Measurements from ENCODE around the gene RFESD. TPM values are rescaled to one million over a fixed set of nuclear protein-coding genes. Genes with fewer than 3 reads are reported as not detected.

RFESD gene
- total and polyA plus RNA-seq, 2 of the 4 experiments (the other 2 are of a cell fraction): 1.5 to 2.7 TPM

GRCh38 chr5:95631991-95632675 lies 14.4 kb upstream of the RFESD start:
- ChIA-PET CTCF (no interaction called here), POLR2A (ENCODE audit: unreplicated experiment) (no interaction called here)
- TF ChIP-seq MAFK (IDR thresholded peaks at IDR 0.05; ENCODE audit: low read depth, low read length): no peak
- no peak for TF ChIP-seq POLR2A (IDR thresholded peaks at IDR 0.05; ENCODE audit: low read depth, low read length)
- no peak for TF ChIP-seq CEBPB (IDR thresholded peaks at IDR 0.05; ENCODE audit: low read depth, low read length)
- TF ChIP-seq USF2 (IDR thresholded peaks at IDR 0.05; ENCODE audit: low read depth, low read length): no peak
- TF ChIP-seq MAZ (IDR thresholded peaks at IDR 0.05; ENCODE audit: borderline replicate concordance, low read depth, low read length): no peak
- no peak for TF ChIP-seq RCOR1 (IDR thresholded peaks at IDR 0.05; ENCODE audit: insufficient replicate concordance, low read length)
- no peak for TF ChIP-seq CHD1 (IDR thresholded peaks at IDR 0.05; ENCODE audit: low read depth, low read length)
- TF ChIP-seq CTCF (conservative IDR thresholded peaks at IDR 0.05; ENCODE audit: low read depth, low read length): no peak
- TF ChIP-seq NFE2L2 (IDR thresholded peaks at IDR 0.05; ENCODE audit: low read depth, low read length): no peak
- TF ChIP-seq ELK1 (IDR thresholded peaks at IDR 0.05; ENCODE audit: borderline replicate concordance, low read depth, low read length): no peak
- TF ChIP-seq BHLHE40 (IDR thresholded peaks at IDR 0.05; ENCODE audit: low read depth, low read length): no peak
- no peak for TF ChIP-seq RFX5 (IDR thresholded peaks at IDR 0.05; ENCODE audit: low read depth, low read length)
- TF ChIP-seq SMC3 (IDR thresholded peaks at IDR 0.05; ENCODE audit: low read depth, low read length): no peak
- no peak for TF ChIP-seq RAD21 (IDR thresholded peaks at IDR 0.05; ENCODE audit: low read length)
- TF ChIP-seq MXI1 (IDR thresholded peaks at IDR 0.05; ENCODE audit: borderline replicate concordance, low read depth, low read length): no peak

More at GRCh38 chr5:95631991-95632675, 14.4 kb upstream of the RFESD start:
- Histone ChIP-seq H2BK15ac (ENCODE audit: low read depth, low read length) (peak overlapping the region; percentile 41; the same call in 2 of the 3 replicates), H3K9me1 (ENCODE audit: insufficient read depth, low read length) (peaks cover 3% of the 10 kb centered on the region; the same call in 1 of the 2 replicates), H3K36me3 (ENCODE audit: control insufficient read depth, insufficient read depth, low read length) (no peaks in the 10 kb centered on the region), H3K4me3 (ENCODE audit: insufficient read depth, low read depth, low read length) (no peak overlapping the region), H4K20me1 (ENCODE audit: insufficient read depth, low read length) (no peaks in the 10 kb centered on the region), H3K18ac (ENCODE audit: low read depth, low read length) (peak overlapping the region; percentile 1; the same call in 1 of the 2 replicates), H3K4ac (ENCODE audit: low read depth, low read length) (peak overlapping the region; percentile 78), H3K9me3 (ENCODE audit: control insufficient read depth, insufficient read depth, low read length) (no peaks in the 10 kb centered on the region), H4K8ac (ENCODE audit: low read depth in 2 of 2, low read length in 2 of 2) (peak overlapping the region; percentile 84 to 95), H3K56ac (ENCODE audit: extremely low read depth, insufficient read depth, low read length) (no peak overlapping the region), H2BK120ac (ENCODE audit: low read depth, low read length) (peak overlapping the region; percentile 69), H4K91ac (ENCODE audit: insufficient read depth, low read depth, low read length) (peak overlapping the region; percentile 89), H2AK9ac (replicated peaks; ENCODE audit: low read depth, low read length, poor library complexity) (peak overlapping the region; percentile 55), H2BK20ac (ENCODE audit: low read depth, low read length) (peak overlapping the region; percentile 83), H3K23ac (ENCODE audit: low read depth, low read length) (no peak overlapping the region), H3K14ac (replicated peaks; ENCODE audit: low read depth, low read length) (peak overlapping the region; percentile 84), H2AFZ (replicated peaks; ENCODE audit: low read length, poor library complexity) (peak overlapping the region; percentile 91), H3K4me2 (ENCODE audit: low read depth, low read length) (no peak overlapping the region), H3K9ac (ENCODE audit: low read depth, low read length) (no peak overlapping the region), H3K79me1 (ENCODE audit: low read depth in 1 of 2, low read length in 2 of 2) (no peaks in the 10 kb centered on the region), H3K27me3 (ENCODE audit: control insufficient read depth, insufficient read depth, low read length) (no peaks in the 10 kb centered on the region), H2BK5ac (ENCODE audit: low read depth, low read length, poor library complexity, severe bottlenecking) (peak overlapping the region; percentile 57), H2AK5ac (ENCODE audit: low read depth, low read length) (peak overlapping the region; percentile 84), H3K4me1 (ENCODE audit: control insufficient read depth, insufficient read depth, low read length) (peaks cover 2% of the 10 kb centered on the region), H3K27ac (ENCODE audit: insufficient read depth, low read length) (no peak overlapping the region), H4K5ac (ENCODE audit: low read depth, low read length) (peak overlapping the region; percentile 38; the same call in 1 of the 2 replicates)
- peak; percentile 70 for DNase-seq
- BruUV-seq (replicated peaks): no TSS peak
- WGBS, 2 experiments (ENCODE audit: extremely low coverage in 2 of 2, insufficient read length in 1 of 2): 50% methylated on average over 1 of the region's 4 CpGs; no CpG with 5 or more reads in 1 of the 2 experiments
- dilution Hi-C loops (cut with HindIII; ENCODE audit: low sequenced_read_pairs, unreplicated experiment) (no loop called here), intact Hi-C loops (cut with micrococcal nuclease) (no loop called here), in situ Hi-C loops (cut with MboI; ENCODE audit: low sequenced_read_pairs) (loop anchor here (25.0 kb wide), 1 partner anchor 680 kb away; no protein-coding TSS in a partner anchor)
- peak; percentile 74 for ATAC-seq (ENCODE audit: low read depth)

Measured in IMR-90 (cell line).